ENCODE data around the gene DTX1. TPM values are rescaled to one million over a fixed set of nuclear protein-coding genes. Genes with fewer than 3 reads are reported as not detected.

Gene DTX1
- total and polyA plus RNA-seq, 4 donors = 2.1 to 33.2 (median 10.0) TPM

GRCh38 chr12:113104953-113105510, 48.5 kb downstream of the DTX1 start:
- Histone ChIP-seq H3K27ac (ENCODE audit: low read depth in 1 of 2, low read length in 2 of 2) (no peak overlapping the region), H3K4me3 (ENCODE audit: low read depth in 1 of 3, low read length in 3 of 3) (no peak overlapping the region), H3K9ac (ENCODE audit: low read depth in 1 of 2, low read length in 2 of 2) (no peak overlapping the region), H3K36me3 (ENCODE audit: control insufficient read depth in 4 of 4, insufficient read depth in 3 of 4, low read depth in 1 of 4, low read length in 3 of 4) (no peaks in the 10 kb centered on the region), H3K9me3 (ENCODE audit: control insufficient read depth in 4 of 4, low read length in 3 of 4) (no peaks in the 10 kb centered on the region), H3K27me3 (ENCODE audit: control insufficient read depth in 4 of 4, insufficient read depth in 4 of 4, low read length in 3 of 4) (no peaks in the 10 kb centered on the region), H3K4me1 (ENCODE audit: control insufficient read depth in 4 of 4, insufficient read depth in 4 of 4, low read length in 3 of 4) (peaks cover 0 to 6% (median 1%) of the 10 kb centered on the region in 4 donors)
- 80% methylated on average over 13 of the region's 13 CpGs for WGBS
- no peak for DNase-seq (ENCODE audit: low spot score)
- TF ChIP-seq GABPA (IDR thresholded peaks at IDR 0.05 in 1 of 2, conservative IDR thresholded peaks at IDR 0.05 in 1 of 2) (no peak), NR2F2 (IDR thresholded peaks at IDR 0.05) (no peak), ZBTB33 (IDR thresholded peaks at IDR 0.05) (no peak), CTCF (IDR thresholded peaks at IDR 0.05; ENCODE audit: low read depth, low read length, missing input control) (no peak), EGR1 (IDR thresholded peaks at IDR 0.05; ENCODE audit: low read depth in 2 of 2) (no peak), FOXA1 (IDR thresholded peaks at IDR 0.05) (no peak), RXRA (IDR thresholded peaks at IDR 0.05) (no peak), TAF1 (conservative IDR thresholded peaks at IDR 0.05) (no peak), JUND (IDR thresholded peaks at IDR 0.05) (no peak), HNF4A (conservative IDR thresholded peaks at IDR 0.05) (no peak), SP1 (IDR thresholded peaks at IDR 0.05) (no peak)

- DNase-seq (ENCODE audit: low spot score) = no peak
- TF ChIP-seq FOXA2 (IDR thresholded peaks at IDR 0.05) = no peak
- no peak for TF ChIP-seq MAX (IDR thresholded peaks at IDR 0.05)
- TF ChIP-seq GABPA (IDR thresholded peaks at IDR 0.05 in 1 of 2, conservative IDR thresholded peaks at IDR 0.05 in 1 of 2) = no peak
- TF ChIP-seq JUND (IDR thresholded peaks at IDR 0.05) = no peak
- TF ChIP-seq CTCF (IDR thresholded peaks at IDR 0.05; ENCODE audit: low read depth, low read length, missing input control) = no peak
- TF ChIP-seq ZBTB33 (IDR thresholded peaks at IDR 0.05) = no peak
- TF ChIP-seq HNF4G (IDR thresholded peaks at IDR 0.05) = no peak
- TF ChIP-seq RAD21 (IDR thresholded peaks at IDR 0.05) = no peak
- TF ChIP-seq YY1 (IDR thresholded peaks at IDR 0.05) = no peak
- TF ChIP-seq RXRA (IDR thresholded peaks at IDR 0.05) = no peak
- no peak for TF ChIP-seq EGR1 (IDR thresholded peaks at IDR 0.05; ENCODE audit: low read depth in 2 of 2)
- TF ChIP-seq TAF1 (conservative IDR thresholded peaks at IDR 0.05) = no peak
Measured at GRCh38 chr12:113105606-113106271, 49.2 kb downstream of the DTX1 start.

More at GRCh38 chr12:113105606-113106271, 49.2 kb downstream of the DTX1 start:
- peaks cover 0 to 6% (median 1%) of the 10 kb centered on the region in 4 donors for H3K4me1 ChIP-seq (ENCODE audit: control insufficient read depth in 4 of 4, insufficient read depth in 4 of 4, low read length in 3 of 4)
- H3K4me3 ChIP-seq (ENCODE audit: low read depth in 1 of 3, low read length in 3 of 3) = no peak overlapping the region
- no peak overlapping the region for H3K9ac ChIP-seq (ENCODE audit: low read depth in 1 of 2, low read length in 2 of 2)
- H3K36me3 ChIP-seq (ENCODE audit: control insufficient read depth in 4 of 4, insufficient read depth in 3 of 4, low read depth in 1 of 4, low read length in 3 of 4) = no peaks in the 10 kb centered on the region
- H3K9me3 ChIP-seq (ENCODE audit: control insufficient read depth in 4 of 4, low read length in 3 of 4) = no peaks in the 10 kb centered on the region
- H3K27ac ChIP-seq (ENCODE audit: low read depth in 1 of 2, low read length in 2 of 2) = no peak overlapping the region
- no peaks in the 10 kb centered on the region for H3K27me3 ChIP-seq (ENCODE audit: control insufficient read depth in 4 of 4, insufficient read depth in 4 of 4, low read length in 3 of 4)
- WGBS = 90% methylated on average over 15 of the region's 15 CpGs

Measured in liver (tissue), 9 donors.